Loucy (cell line): ENCODE data around the gene DCLRE1C.
"Not testable (repeated sequence)": the region's sequence is repeated elsewhere in the genome, so short reads cannot be mapped to it uniquely, and the experiment has no call there.

Experiments
- CTCF ChIP-seq: fragments of 200-600 bp; sonication (generic); conservative IDR thresholded peaks from 2 replicates; pipeline ENCODE4 v1.5.1; 2014; ENCODE audit warnings: mild to moderate bottlenecking, antibody characterized with exemption, low read length
- EZH2phosphoT487 ChIP-seq: fragments of 200-600 bp; IDR thresholded peaks from 2 replicates; pipeline ENCODE4 v1.6.1; 2018; ENCODE audit warnings: antibody characterized with exemption, mild to moderate bottlenecking, moderate library complexity, borderline replicate concordance

GRCh38 chr10:14992336-14992735 is 38.4 kb upstream of the DCLRE1C start:
- TF ChIP-seq CTCF, EZH2phosphoT487: not testable (repeated sequence)
